HepG2 (cell line): Measurements from ENCODE around the gene PEX5. TPM values are rescaled to one million over a fixed set of nuclear protein-coding genes. Genes with fewer than 3 reads are reported as not detected.
A peak's percentile ranks its signal among the peaks of the same experiment; 100 is the strongest.

ENCODE experiments used
- CHD4 ChIP-seq: fragments of 200-600 bp; sonication (generic); IDR thresholded peaks from 2 replicates; pipeline ENCODE4 v1.7.0; 2017; ENCODE audit warnings: mild to moderate bottlenecking, low read length, borderline replicate concordance
- CREB3 ChIP-seq: sonication (generic); formaldehyde crosslinking; IDR thresholded peaks from 2 replicates; pipeline ENCODE4 v1.5.0; 2020; ENCODE audit warnings: missing genetic modification reagents
- DBP ChIP-seq: sonication (generic); formaldehyde crosslinking; IDR thresholded peaks from 2 replicates; pipeline ENCODE4 v1.4.0; 2020; ENCODE audit warnings: missing genetic modification reagents; ENCODE audit errors: not compliant biosample characterization
- DPF2 ChIP-seq: sonication (generic); formaldehyde crosslinking; IDR thresholded peaks from 2 replicates; pipeline ENCODE4 v1.4.0; 2020; ENCODE audit warnings: mild to moderate bottlenecking, low read depth, missing genetic modification reagents, borderline replicate concordance
- ELF4 ChIP-seq: sonication (generic); formaldehyde crosslinking; IDR thresholded peaks from 2 replicates; pipeline ENCODE4 v1.5.0; 2020; ENCODE audit warnings: missing genetic modification reagents, mild to moderate bottlenecking, moderate library complexity, borderline replicate concordance
- FOXA3 ChIP-seq: IDR thresholded peaks from 2 replicates; pipeline ENCODE4 v1.6.1; 2016; ENCODE audit warnings: missing genetic modification reagents, missing compliant biosample characterization
- HNF4A ChIP-seq: sonication (generic); formaldehyde crosslinking; IDR thresholded peaks from 2 replicates; pipeline ENCODE4 v1.4.0; 2020; ENCODE audit warnings: missing genetic modification reagents
- HOXA7 ChIP-seq: sonication (generic); formaldehyde crosslinking; IDR thresholded peaks from 2 replicates; pipeline ENCODE4 v1.8.1; 2022; ENCODE audit warnings: mild to moderate bottlenecking, missing genetic modification reagents, moderate library complexity
- KLF13 ChIP-seq: sonication (generic); formaldehyde crosslinking; IDR thresholded peaks from 2 replicates; pipeline ENCODE4 v1.4.0; 2020; ENCODE audit warnings: mild to moderate bottlenecking, missing genetic modification reagents
- MAX ChIP-seq: IDR thresholded peaks from 2 replicates; pipeline ENCODE4 v1.6.1; 2012; ENCODE audit warnings: inconsistent platforms
- NCOA1 ChIP-seq: sonication (generic); formaldehyde crosslinking; IDR thresholded peaks from 2 replicates; pipeline ENCODE4 v1.9.0; 2021; ENCODE audit warnings: missing genetic modification reagents
- NR2F6 ChIP-seq, 2 experiments: IDR thresholded peaks; 2 replicates each; pipeline ENCODE4 v1.6.1; 2016; ENCODE audit warnings: antibody characterized with exemption in 1 of 2, mild to moderate bottlenecking in 1 of 2
- TCF12 ChIP-seq, 2 experiments: fragments of 450-650 bp in 1 of 2; sonication (generic) in 1 of 2; formaldehyde crosslinking in 1 of 2; IDR thresholded peaks; 2 replicates each; pipeline versions ENCODE4 v1.6.1 to v1.8.0; 2017 to 2022; ENCODE audit warnings: antibody characterized with exemption in 1 of 2, mild to moderate bottlenecking in 1 of 2, missing genetic modification reagents in 1 of 2, moderate library complexity in 1 of 2
- THAP11 ChIP-seq: IDR thresholded peaks from 2 replicates; pipeline ENCODE4 v1.6.1; 2016; ENCODE audit warnings: missing biosample characterization, missing genetic modification reagents
- ZFP1 ChIP-seq: IDR thresholded peaks from 2 replicates; pipeline ENCODE4 v1.6.1; 2016
- ZNF605 ChIP-seq: sonication (generic); formaldehyde crosslinking; IDR thresholded peaks from 2 replicates; pipeline ENCODE4 v1.8.0; 2022; ENCODE audit warnings: mild to moderate bottlenecking, missing genetic modification reagents
- ZNF629 ChIP-seq: sonication (generic); formaldehyde crosslinking; conservative IDR thresholded peaks from 2 replicates; pipeline ENCODE4 v1.5.0; 2020; ENCODE audit warnings: missing genetic modification reagents
- ZNF737 ChIP-seq: sonication (generic); formaldehyde crosslinking; IDR thresholded peaks from 2 replicates; pipeline ENCODE4 v1.5.0; 2020; ENCODE audit warnings: missing genetic modification reagents, mild to moderate bottlenecking, borderline replicate concordance
- polyA plus RNA-seq, 8 experiments: library from polyadenylated mRNA; depleted of rRNA in 3 of 8; stranded (reverse) in 7 of 8; unstranded in 1 of 8; fragments of >200 nt; fragmentation: Illumina TruSeq in 4 of 8; extraction: Trizol in 4 of 8; gene quantifications; 2 replicates each; pipeline versions ENCODE4 v1.2.1 to v1.2.3, GENCODE V29; 2011 to 2016; ENCODE audit warnings: low read depth in 4 of 8, missing spikeins in 1 of 8, mixed read lengths in 1 of 8; ENCODE audit not compliant: insufficient read depth in 1 of 8
- total RNA-seq, 5 experiments: library from RNA; depleted of rRNA; stranded (reverse); fragments of >200 nt; fragmentation: Illumina TruSeq; extraction: Trizol; gene quantifications; 2 replicates each; pipeline ENCODE4 v1.2.3, GENCODE V29; 2016; ENCODE audit warnings: low read depth in 1 of 5
- TF ChIP-seq, protein P1 (sequence below): sonication (generic); formaldehyde crosslinking; IDR thresholded peaks from one replicate; pipeline ENCODE4 v1.5.1; 2020; ENCODE audit warnings: mild to moderate bottlenecking, missing genetic modification reagents; ENCODE audit errors: not compliant biosample characterization

Gene PEX5
- total and polyA plus RNA-seq, 2 of the 13 experiments (the other 11 are each of a cell fraction or from before 2014, with no cell fraction given) = 16.4 to 29.0 TPM

- TF ChIP-seq ELF4 (CRISPR knock-in tag) (no peak), FOXA3 (CRISPR knock-in tag) (0 out of 2 replicates have a peak, but pooled peaks have one; percentile 1), DPF2 (CRISPR knock-in tag) (0 out of 2 replicates have a peak, but pooled peaks have one; percentile 43), MAX (peak; percentile 45; the same call in 1 of the 2 replicates), TCF12 (IDR thresholded peaks at IDR 0.05) (no peak), TCF12 (CRISPR knock-in tag; IDR thresholded peaks at IDR 0.05) (no peak), DBP (no peak), ZNF737 (CRISPR knock-in tag) (0 out of 2 replicates have a peak, but pooled peaks have one; percentile 56), HNF4A (CRISPR knock-in tag) (peak; percentile 13; the same call in 1 of the 2 replicates), KLF13 (no peak), CHD4 (no peak), ZFP1 (CRISPR knock-in tag) (peak; percentile 54; the same call in 1 of the 2 replicates), NR2F6 (IDR thresholded peaks at IDR 0.05) (no peak), NR2F6 (CRISPR knock-in tag; IDR thresholded peaks at IDR 0.05) (0 out of 2 replicates have a peak, but pooled peaks have one; percentile 36), ZNF605 (CRISPR knock-in tag) (peak; percentile 28; the same call in 1 of the 2 replicates), ZNF629 (CRISPR knock-in tag) (peak; percentile 69; the same call in 1 of the 2 replicates), CREB3 (CRISPR knock-in tag) (no peak), NCOA1 (CRISPR knock-in tag) (peak; percentile 61; the same call in 1 of the 2 replicates), THAP11 (CRISPR knock-in tag) (peak; percentile 49), HOXA7 (CRISPR knock-in tag) (no peak)
- TF ChIP-seq, protein P1, sequence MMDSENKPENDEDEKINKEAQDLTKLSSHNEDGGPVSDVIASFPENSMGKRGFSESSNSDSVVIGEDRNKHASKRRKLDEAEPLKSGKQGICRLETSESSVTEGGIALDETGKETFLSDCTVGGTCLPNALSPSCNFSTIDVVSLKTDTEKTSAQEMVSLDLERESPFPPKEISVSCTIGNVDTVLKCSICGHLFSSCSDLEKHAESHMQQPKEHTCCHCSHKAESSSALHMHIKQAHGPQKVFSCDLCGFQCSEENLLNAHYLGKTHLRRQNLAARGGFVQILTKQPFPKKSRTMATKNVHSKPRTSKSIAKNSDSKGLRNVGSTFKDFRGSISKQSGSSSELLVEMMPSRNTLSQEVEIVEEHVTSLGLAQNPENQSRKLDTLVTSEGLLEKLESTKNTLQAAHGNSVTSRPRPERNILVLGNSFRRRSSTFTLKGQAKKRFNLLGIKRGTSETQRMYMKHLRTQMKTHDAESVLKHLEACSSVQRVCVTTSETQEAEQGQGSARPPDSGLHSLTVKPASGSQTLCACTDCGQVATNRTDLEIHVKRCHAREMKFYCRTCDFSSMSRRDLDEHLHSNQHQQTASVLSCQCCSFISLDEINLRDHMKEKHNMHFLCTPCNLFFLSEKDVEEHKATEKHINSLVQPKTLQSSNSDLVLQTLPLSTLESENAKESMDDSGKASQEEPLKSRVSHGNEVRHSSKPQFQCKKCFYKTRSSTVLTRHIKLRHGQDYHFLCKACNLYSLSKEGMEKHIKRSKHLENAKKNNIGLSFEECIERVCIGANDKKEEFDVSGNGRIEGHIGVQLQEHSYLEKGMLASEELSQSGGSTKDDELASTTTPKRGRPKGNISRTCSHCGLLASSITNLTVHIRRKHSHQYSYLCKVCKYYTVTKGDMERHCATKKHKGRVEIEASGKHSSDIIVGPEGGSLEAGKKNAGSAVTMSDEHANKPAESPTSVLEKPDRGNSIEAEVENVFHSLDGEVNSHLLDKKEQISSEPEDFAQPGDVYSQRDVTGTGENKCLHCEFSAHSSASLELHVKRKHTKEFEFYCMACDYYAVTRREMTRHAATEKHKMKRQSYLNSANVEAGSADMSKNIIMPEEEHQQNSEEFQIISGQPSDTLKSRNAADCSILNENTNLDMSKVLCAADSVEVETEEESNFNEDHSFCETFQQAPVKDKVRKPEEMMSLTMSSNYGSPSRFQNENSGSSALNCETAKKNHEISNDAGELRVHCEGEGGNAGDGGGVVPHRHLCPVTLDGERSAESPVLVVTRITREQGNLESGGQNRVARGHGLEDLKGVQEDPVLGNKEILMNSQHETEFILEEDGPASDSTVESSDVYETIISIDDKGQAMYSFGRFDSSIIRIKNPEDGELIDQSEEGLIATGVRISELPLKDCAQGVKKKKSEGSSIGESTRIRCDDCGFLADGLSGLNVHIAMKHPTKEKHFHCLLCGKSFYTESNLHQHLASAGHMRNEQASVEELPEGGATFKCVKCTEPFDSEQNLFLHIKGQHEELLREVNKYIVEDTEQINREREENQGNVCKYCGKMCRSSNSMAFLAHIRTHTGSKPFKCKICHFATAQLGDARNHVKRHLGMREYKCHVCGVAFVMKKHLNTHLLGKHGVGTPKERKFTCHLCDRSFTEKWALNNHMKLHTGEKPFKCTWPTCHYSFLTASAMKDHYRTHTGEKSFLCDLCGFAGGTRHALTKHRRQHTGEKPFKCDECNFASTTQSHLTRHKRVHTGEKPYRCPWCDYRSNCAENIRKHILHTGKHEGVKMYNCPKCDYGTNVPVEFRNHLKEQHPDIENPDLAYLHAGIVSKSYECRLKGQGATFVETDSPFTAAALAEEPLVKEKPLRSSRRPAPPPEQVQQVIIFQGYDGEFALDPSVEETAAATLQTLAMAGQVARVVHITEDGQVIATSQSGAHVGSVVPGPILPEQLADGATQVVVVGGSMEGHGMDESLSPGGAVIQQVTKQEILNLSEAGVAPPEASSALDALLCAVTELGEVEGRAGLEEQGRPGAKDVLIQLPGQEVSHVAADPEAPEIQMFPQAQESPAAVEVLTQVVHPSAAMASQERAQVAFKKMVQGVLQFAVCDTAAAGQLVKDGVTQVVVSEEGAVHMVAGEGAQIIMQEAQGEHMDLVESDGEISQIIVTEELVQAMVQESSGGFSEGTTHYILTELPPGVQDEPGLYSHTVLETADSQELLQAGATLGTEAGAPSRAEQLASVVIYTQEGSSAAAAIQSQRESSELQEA (CRISPR knock-in tag) = no peak
Observed at GRCh38 chr12:7188562-7189397, 706 bp upstream of the PEX5 start (continued).
